K562 (cell line): ENCODE data around the gene KLK5. TPM values are rescaled to one million over a fixed set of nuclear protein-coding genes. Genes with fewer than 3 reads are reported as not detected.

ENCODE experiments used
- ATAC-seq: fragments of 200-7000 bp; cut with Tn5 transposase; 3 replicates; pipeline ENCODE4 v1.9.1; 2020; ENCODE audit warnings: moderate library complexity
- BruUV-seq: library from RNA; stranded (reverse); fragments of 400-500 nt; replicated peaks from 2 replicates; lab custom pipeline; 2021; lab: Mats Ljungman, UMichigan
- CTCF ChIA-PET: fragments of 300-600 bp; formaldehyde crosslinking; extraction: SDS; loops from one replicate; lab custom pipeline; 2021; ENCODE audit warnings: low intra/inter-chr PET ratio; lab: Yijun Ruan, JAX
- POLR2A ChIA-PET: fragments of 300-600, 350-650 bp; sonication (Branson Sonifier 250); formaldehyde crosslinking; extraction: SDS; loops from one replicate; lab custom pipeline; 2021; ENCODE audit warnings: antibody characterized with exemption, inconsistent platforms; lab: Yijun Ruan, JAX
- DNase-seq, 4 experiments: peaks; one replicate each; pipeline versions ENCODE4 v3.0.0 to v3.0.0-alpha.2; 2011 to 2018; ENCODE audit warnings: low spot score in 3 of 4, mixed read lengths in 3 of 4; ENCODE audit errors: extremely low read depth in 1 of 4
- FAIRE-seq: peaks from 2 replicates; lab custom pipeline; 2011; peaks lifted over from hg19 to GRCh38; lab: Jason Lieb, UNC
- H2AFZ ChIP-seq: 2 replicates; pipeline ENCODE4 v1.6.0; 2011; ENCODE audit warnings: low read depth, low read length, control low read depth, inconsistent platforms
- H3K27ac ChIP-seq: fragments of 200-600 bp; 3 replicates; pipeline ENCODE4 v1.8.0; 2011; ENCODE audit warnings: low read depth, mild to moderate bottlenecking, control low read depth, inconsistent platforms, low read length, moderate library complexity, mixed read lengths; ENCODE audit errors: extremely low read depth
- H3K27me3 ChIP-seq, 2 experiments: fragments of 300-600 bp in 1 of 2; 2 replicates in 1 of 2; 3 replicates in 1 of 2; pipeline versions ENCODE4 v1.6.0 to v1.8.0; 2011; ENCODE audit warnings: inconsistent platforms in 2 of 2, low read length in 2 of 2, mild to moderate bottlenecking in 1 of 2, mixed read lengths in 1 of 2, moderate library complexity in 1 of 2; ENCODE audit not compliant: control insufficient read depth in 2 of 2, insufficient read depth in 2 of 2
- H3K36me3 ChIP-seq: fragments of 300-600 bp; 3 replicates; pipeline ENCODE4 v1.8.0; 2011; ENCODE audit warnings: mild to moderate bottlenecking, low read length, inconsistent platforms; ENCODE audit not compliant: control insufficient read depth, insufficient read depth
- H3K4me1 ChIP-seq, 2 experiments: fragments of 200-600 bp in 1 of 2; replicated peaks in 1 of 2; 2 replicates in 1 of 2; 3 replicates in 1 of 2; pipeline versions ENCODE4 v1.5.1 to v1.8.0; 2011; ENCODE audit warnings: inconsistent platforms in 2 of 2, low read length in 2 of 2, mild to moderate bottlenecking in 1 of 2, mixed read lengths in 1 of 2, moderate library complexity in 1 of 2; ENCODE audit not compliant: control insufficient read depth in 2 of 2, insufficient read depth in 2 of 2
- H3K4me2 ChIP-seq: 2 replicates; pipeline ENCODE4 v1.6.1; 2011; ENCODE audit warnings: low read length, control low read depth, inconsistent platforms, mixed read lengths; ENCODE audit not compliant: insufficient read depth
- H3K4me3 ChIP-seq: fragments of 200-600 bp; sonication (generic), shearing (Covaris generic); 2 replicates; pipeline ENCODE4 v1.5.1; 2016; ENCODE audit warnings: control low read depth, inconsistent platforms
- H3K79me2 ChIP-seq: fragments of 200-600 bp; 3 replicates; pipeline ENCODE4 v1.8.0; 2011; ENCODE audit warnings: low read length, inconsistent platforms; ENCODE audit not compliant: control insufficient read depth, insufficient read depth
- H3K9ac ChIP-seq, 2 experiments: 2 replicates each; pipeline versions ENCODE4 v1.6.0 to v1.6.1; 2011; ENCODE audit warnings: low read depth in 2 of 2, low read length in 2 of 2, control low read depth in 1 of 2, inconsistent platforms in 1 of 2, mild to moderate bottlenecking in 1 of 2, mixed read lengths in 1 of 2; ENCODE audit not compliant: insufficient read depth in 1 of 2
- H3K9me1 ChIP-seq: one replicate; pipeline ENCODE4 v1.6.0; 2011; ENCODE audit warnings: inconsistent platforms, mild to moderate bottlenecking, low read length, moderate library complexity; ENCODE audit not compliant: control insufficient read depth, insufficient read depth
- H3K9me3 ChIP-seq: replicated peaks from 2 replicates; pipeline ENCODE4 v1.5.1; 2011; ENCODE audit warnings: low read depth, low read length, inconsistent platforms; ENCODE audit not compliant: control insufficient read depth, insufficient read depth
- H4K20me1 ChIP-seq: replicated peaks from 2 replicates; pipeline ENCODE4 v1.6.1; 2011; ENCODE audit warnings: low read length, inconsistent platforms, mixed read lengths; ENCODE audit not compliant: control insufficient read depth, insufficient read depth
- BCOR ChIP-seq: fragments of 450-650 bp; IDR thresholded peaks from 2 replicates; pipeline ENCODE4 v1.6.1; 2016
- FOXJ3 ChIP-seq: sonication (generic); formaldehyde crosslinking; IDR thresholded peaks from 2 replicates; pipeline ENCODE4 v1.4.0; 2020; ENCODE audit warnings: mild to moderate bottlenecking, missing genetic modification reagents
- RBM25 ChIP-seq: fragments of 200-400 bp; formaldehyde crosslinking; IDR thresholded peaks from 2 replicates; pipeline ENCODE4 v1.6.1; 2018; ENCODE audit warnings: low read length, low read depth, moderate library complexity; ENCODE audit not compliant: severe bottlenecking
- TAL1 ChIP-seq: fragments of 450-650 bp; IDR thresholded peaks from 2 replicates; pipeline ENCODE4 v1.6.1; 2016; ENCODE audit warnings: mild to moderate bottlenecking
- ZFP36 ChIP-seq: fragments of 150-350 bp; IDR thresholded peaks from 2 replicates; pipeline ENCODE4 v1.6.1; 2018; ENCODE audit warnings: low read length, low read depth; ENCODE audit not compliant: partially characterized antibody
- ZNF143 ChIP-seq: sonication (generic); formaldehyde crosslinking; IDR thresholded peaks from 2 replicates; pipeline ENCODE4 v1.9.0; 2022; ENCODE audit warnings: mild to moderate bottlenecking, missing genetic modification reagents
- ZNF24 ChIP-seq: fragments of 450-650 bp; IDR thresholded peaks from 2 replicates; pipeline ENCODE4 v1.6.1; 2016
- WGBS: fragments of 100-300 bp; shearing (Covaris generic); methylation state at CpG from one replicate; pipeline ENCODE4 v1.1.6; 2016; ENCODE audit warnings: low coverage, mixed read lengths; ENCODE audit not compliant: insufficient coverage; ENCODE audit errors: missing lambda C conversion rate; 5-methylcytosine and 5-hydroxymethylcytosine counted together
- in situ Hi-C: fragments of 300-500 bp; cut with MboI; formaldehyde crosslinking; loops from 4 replicates; pipeline ENCODE4 v1.15.0; 2018; ENCODE audit warnings: inconsistent platforms, mixed read lengths
- intact Hi-C: fragments of 100-400 bp; cut with micrococcal nuclease; formaldehyde crosslinking; loops from 2 replicates; pipeline ENCODE4 v1.14.2; 2022
- polyA plus RNA-seq, 8 experiments: library from polyadenylated mRNA; depleted of rRNA in 4 of 8; stranded (reverse) in 5 of 8; unstranded in 3 of 8; fragments of >200 nt; fragmentation: Nextera tagmentation in 2 of 8; fragmentation: Illumina TruSeq in 1 of 8; extraction: Ambion mirVana in 2 of 8; extraction: Trizol in 1 of 8; gene quantifications; 2 replicates each; pipeline versions ENCODE4 v1.2.1 to v1.2.3, GENCODE V29; 2011 to 2014; ENCODE audit warnings: inconsistent platforms in 1 of 8, missing spikeins in 1 of 8
- total RNA-seq, 7 experiments: library from RNA; depleted of rRNA in 6 of 7; stranded (reverse); fragments of >200 nt in 6 of 7; fragmentation: Illumina TruSeq in 2 of 7; extraction: Trizol in 2 of 7; gene quantifications; 2 replicates each; pipeline versions ENCODE4 v1.2.1 to v1.2.3, GENCODE V29; 2011 to 2021; ENCODE audit warnings: low replicate concordance in 1 of 7

Gene KLK5
- total and polyA plus RNA-seq, 9 of the 15 experiments (the other 6 are each of a cell fraction or from before 2014, with no cell fraction given), result not detected

GRCh38 chr19:50998686-50999085, 45.8 kb upstream of the KLK5 start:
- H2AFZ ChIP-seq, result no peak overlapping the region
- no peaks in the 10 kb centered on the region for H3K36me3 ChIP-seq
- in situ Hi-C loops, result no loop called here
- H4K20me1 ChIP-seq, result no peaks in the 10 kb centered on the region
- peaks cover 0 to 15% of the 10 kb centered on the region in 2 experiments; a peak in 3 of 5 replicates for H3K27me3 ChIP-seq
- ChIA-PET CTCF (no interaction called here), POLR2A (interaction anchor here (1.1 to 1.2 kb wide), 2 partner anchors 11 to 18 kb away, joined by 3 read pairs; no protein-coding TSS in a partner anchor)
- H3K9me1 ChIP-seq, result no peaks in the 10 kb centered on the region
- intact Hi-C loops, result no loop called here
- no peak overlapping the region for H3K9ac ChIP-seq
- 5% methylated on average over 4 of the region's 4 CpGs for WGBS
- no peak overlapping the region for H3K27ac ChIP-seq
- no peak overlapping the region for H3K4me3 ChIP-seq
- TF ChIP-seq ZNF24 (peak; percentile 68; the same call in 1 of the 2 replicates), FOXJ3 (no peak), RBM25 (peak; percentile 64), BCOR (0 out of 2 replicates have a peak, but pooled peaks have one; percentile 18), ZNF143 (CRISPR knock-in tag) (no peak)
- BruUV-seq, result no TSS peak
- no peaks in the 10 kb centered on the region; the same call in 1 of the 2 replicates for H3K9me3 ChIP-seq
- no peak for ATAC-seq
- no peak for FAIRE-seq
- no peak overlapping the region for H3K4me2 ChIP-seq
- no peaks in the 10 kb centered on the region for H3K79me2 ChIP-seq
- DNase-seq, result no peak
- H3K4me1 ChIP-seq, result peaks cover 19 to 32% of the 10 kb centered on the region in 2 experiments; a peak in 4 of 5 replicates

DNA sequence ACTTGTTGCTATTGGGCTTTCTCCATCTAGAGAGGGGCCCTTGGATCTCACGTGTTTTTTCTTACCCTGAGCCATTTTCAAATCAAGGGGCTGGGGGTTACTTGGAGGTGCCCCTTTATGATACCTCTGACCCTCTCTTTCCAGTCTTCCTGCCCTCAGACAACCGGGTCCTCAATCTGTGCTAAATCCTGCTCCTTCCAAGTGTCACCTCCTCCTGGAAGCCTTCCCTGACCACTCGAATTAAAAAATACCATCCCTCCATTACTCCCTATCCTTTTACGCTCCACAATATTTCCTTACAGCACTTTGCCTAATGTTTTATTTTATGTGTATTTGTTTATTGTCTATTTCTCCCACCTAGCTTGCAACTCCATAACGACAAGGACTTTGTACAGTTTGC, 45.2 kb upstream of the KLK5 start:
- H2AFZ ChIP-seq, result no peak overlapping the region
- H3K9me1 ChIP-seq, result no peaks in the 10 kb centered on the region
- H3K4me1 ChIP-seq, result peaks cover 16 to 28% of the 10 kb centered on the region in 2 experiments; a peak in 4 of 5 replicates
- H3K36me3 ChIP-seq, result no peaks in the 10 kb centered on the region
- H4K20me1 ChIP-seq, result no peaks in the 10 kb centered on the region
- no peaks in the 10 kb centered on the region for H3K79me2 ChIP-seq
- peak; percentile 85 for TF ChIP-seq ZFP36
- TF ChIP-seq RBM25, result peak; percentile 42
- no peak for TF ChIP-seq TAL1
- TF ChIP-seq, all 486 proteins: peak for 2
- no TSS peak for BruUV-seq
- in situ Hi-C loops, result no loop called here
- no peak for FAIRE-seq
- ChIA-PET POLR2A (interaction anchor here (1.2 kb wide), 1 partner anchor 10 kb away, joined by 3 read pairs; no protein-coding TSS in a partner anchor), CTCF (no interaction called here)
- Histone ChIP-seq H3K9me3 (no peaks in the 10 kb centered on the region; the same call in 1 of the 2 replicates), H3K27ac (no peak overlapping the region), H3K4me3 (no peak overlapping the region), H3K9ac (no peak overlapping the region), H3K27me3 (peaks cover 0 to 15% of the 10 kb centered on the region in 2 experiments; a peak in 3 of 5 replicates), H3K4me2 (no peak overlapping the region)
- ATAC-seq, result no peak
- intact Hi-C loops, result no loop called here
- 1% methylated on average over 5 of the region's 5 CpGs for WGBS
- no peak for DNase-seq
